LNCaP clone FGC (cell line): ENCODE data around the gene XBP1.

ENCODE experiments used
- DNase-seq: peaks from one replicate; pipeline ENCODE4 v3.0.0-alpha.2; 2011; ENCODE audit warnings: low read depth
- H3K4me3 ChIP-seq: 2 replicates; pipeline ENCODE4 v1.5.1; 2011; ENCODE audit warnings: mild to moderate bottlenecking, low read depth, low read length, control low read depth
- CTCF ChIP-seq: IDR thresholded peaks from 2 replicates; pipeline ENCODE4 v1.5.1; 2012; ENCODE audit warnings: mild to moderate bottlenecking; ENCODE audit not compliant: control insufficient read depth, insufficient read depth; ENCODE audit errors: extremely low read depth

The XBP1 gene

GRCh38 chr22:28791841-28792490 lies 8.4 kb downstream of the XBP1 start:
- no peak for TF ChIP-seq CTCF
- DNase-seq, result no peak
- no peak overlapping the region for H3K4me3 ChIP-seq

GRCh38 chr22:28791124-28791523 lies 9.2 kb downstream of the XBP1 start:
- H3K4me3 ChIP-seq, result no peak overlapping the region
- DNase-seq, result no peak
- no peak for TF ChIP-seq CTCF

- DNase-seq, result no peak
- H3K4me3 ChIP-seq, result no peak overlapping the region
- no peak for TF ChIP-seq CTCF
These were observed 11.8 kb downstream of the XBP1 start for GRCh38 chr22:28788601-28789000.

GRCh38 chr22:28783786-28784671 lies 16.3 kb downstream of the XBP1 start:
- peak; percentile 89 for DNase-seq
- TF ChIP-seq CTCF, result no peak
- no peak overlapping the region for H3K4me3 ChIP-seq

- TF ChIP-seq CTCF, result no peak
- H3K4me3 ChIP-seq, result no peak overlapping the region
- DNase-seq, result no peak
These were observed 20.1 kb downstream of the XBP1 start for GRCh38 chr22:28780296-28780695.

GRCh38 chr22:28779833-28780232 lies 20.5 kb downstream of the XBP1 start:
- H3K4me3 ChIP-seq, result no peak overlapping the region
- TF ChIP-seq CTCF, result no peak
- no peak for DNase-seq
